NCI-H69 (cell line): Measurements from ENCODE around the gene AMPH.
"Not testable (repeated sequence)": the region's sequence is repeated elsewhere in the genome, so short reads cannot be mapped to it uniquely, and the experiment has no call there.

ENCODE experiments used
- DNase-seq: peaks from one replicate; lab custom pipeline; 2025; lab: John Stamatoyannopoulos, UW

AMPH gene

DNA sequence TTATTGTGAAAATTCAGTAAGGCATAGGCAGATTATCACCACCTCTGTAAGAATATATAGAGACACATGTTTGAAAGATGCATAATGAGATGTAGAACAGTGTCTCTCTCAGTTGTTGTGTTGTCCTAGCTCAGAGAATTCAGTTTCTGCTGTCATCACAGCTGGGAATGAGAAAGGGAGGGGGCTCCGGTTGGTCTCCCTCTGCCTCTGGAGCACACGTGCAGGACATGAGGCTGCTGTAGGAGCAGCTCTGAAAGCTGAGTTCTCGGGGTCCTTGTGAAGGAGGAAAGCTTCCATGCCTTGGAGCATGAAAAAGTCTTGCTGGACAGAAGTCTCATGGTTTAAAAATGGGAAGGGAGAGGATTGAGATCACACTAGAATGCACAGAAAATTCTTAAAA lies 280.4 kb downstream of the AMPH start:
- not testable (repeated sequence) for DNase-seq

DNA sequence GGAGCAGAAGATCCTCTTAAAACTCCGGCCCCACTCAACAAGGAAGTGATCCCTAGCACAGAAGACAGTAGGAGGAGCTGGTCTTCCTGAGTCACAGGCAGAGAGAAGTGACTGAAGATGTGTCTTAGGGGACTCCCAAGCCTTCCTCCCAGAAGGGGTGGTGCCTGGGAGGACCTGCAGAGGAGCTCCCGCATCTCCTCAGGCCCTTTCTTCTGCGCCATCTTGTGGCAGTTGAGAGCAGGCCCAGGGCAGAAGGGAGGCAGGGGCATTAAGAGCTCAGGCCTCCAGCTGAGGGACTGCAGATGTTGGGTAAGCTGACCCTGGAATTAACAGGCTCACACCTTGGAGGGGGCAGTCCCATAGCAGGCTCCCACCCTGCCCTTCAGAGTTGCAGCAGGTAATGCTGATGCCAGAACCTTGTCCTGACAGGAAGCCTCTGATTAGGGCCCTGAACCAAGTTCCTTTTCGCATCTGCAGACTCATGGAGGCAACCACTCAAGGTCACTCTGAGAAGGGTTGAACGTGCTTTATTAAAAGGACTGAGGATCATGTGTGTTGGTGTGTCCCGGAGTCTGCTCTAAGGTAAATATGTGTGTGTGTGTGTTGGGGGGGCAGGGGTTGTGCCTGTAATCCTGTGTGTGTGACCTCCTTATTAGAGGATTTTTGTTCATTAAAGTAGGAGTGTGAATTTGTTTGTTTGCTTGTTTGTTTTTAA lies 281.1 kb downstream of the AMPH start:
- DNase-seq: peak; percentile 39

DNA sequence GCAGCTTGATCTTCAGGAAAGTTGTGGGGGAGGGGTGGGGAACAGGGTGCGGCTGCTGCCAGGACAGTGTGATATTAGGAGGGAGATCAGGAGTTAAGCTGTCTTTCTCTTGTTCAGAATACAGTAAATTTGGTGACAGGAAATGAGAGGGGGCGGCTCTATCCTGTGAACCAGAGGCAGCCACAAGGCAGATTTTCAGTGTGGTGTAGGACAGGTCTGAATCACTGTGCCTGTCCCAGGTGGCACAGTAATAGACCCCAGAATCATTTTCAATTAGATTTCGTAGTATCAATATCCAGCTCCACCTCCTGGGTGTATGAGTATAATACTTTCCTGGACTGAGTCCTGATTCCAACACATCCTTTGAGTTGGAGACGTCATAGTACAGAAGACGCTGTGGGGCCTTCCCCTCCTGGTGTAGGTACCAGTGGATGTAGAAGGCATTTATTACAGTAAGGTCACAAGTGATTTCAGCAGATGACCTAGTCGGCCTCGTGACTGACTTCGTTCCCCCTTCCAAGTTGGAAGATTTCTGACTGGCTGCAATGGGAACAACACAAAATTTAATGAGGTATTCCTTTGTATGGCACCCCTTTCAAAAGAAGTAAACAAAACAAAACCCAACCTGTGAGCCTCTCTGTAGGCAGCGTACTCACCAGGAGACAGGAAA lies 281.9 kb downstream of the AMPH start:
- DNase-seq: not testable (repeated sequence)

DNA sequence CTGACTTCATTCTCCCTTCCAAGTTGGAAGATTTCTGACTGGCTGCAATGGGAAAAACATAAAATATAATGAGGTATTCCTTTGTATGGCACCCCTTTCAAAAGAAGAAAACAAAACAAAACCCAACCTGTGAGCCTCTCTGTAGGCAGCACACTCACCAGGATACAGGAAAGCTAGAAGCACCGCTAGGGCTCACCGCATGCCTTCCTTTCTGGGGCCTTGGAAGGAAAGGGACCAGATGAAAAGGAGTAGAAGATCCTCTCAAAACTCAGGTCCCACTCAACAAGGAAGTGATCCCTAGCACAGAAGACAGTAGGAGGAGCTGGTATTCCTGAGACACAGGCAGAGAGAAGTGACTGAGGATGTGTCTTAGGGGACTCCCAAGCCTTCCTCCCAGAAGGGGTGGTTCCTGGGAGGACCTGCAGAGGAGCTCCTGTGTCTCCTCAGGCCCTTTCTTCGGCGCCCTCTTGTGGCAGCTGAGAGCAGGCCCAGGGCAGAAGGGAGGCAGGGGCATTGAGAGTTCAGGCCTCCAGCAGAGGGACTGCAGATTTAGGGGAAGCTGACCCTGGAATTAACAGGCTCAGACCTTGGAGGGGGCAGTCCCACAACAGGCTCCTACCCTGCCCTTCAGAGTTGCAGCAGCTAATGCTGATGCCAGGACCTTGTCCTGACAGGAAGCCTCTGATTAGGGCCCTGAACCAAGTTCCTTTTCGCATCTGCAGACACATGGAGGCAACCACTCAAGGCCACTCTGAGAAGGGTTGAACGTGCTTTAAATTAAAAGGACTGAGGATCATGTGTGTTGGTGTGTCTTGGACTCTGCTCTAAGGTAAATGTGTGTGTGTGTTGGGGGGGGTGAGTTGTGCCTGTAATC lies 285.6 kb downstream of the AMPH start:
- DNase-seq: peak; percentile 53

- DNase-seq: not testable (repeated sequence)
Observed at GRCh38 chr7:38344741-38345140, 286.4 kb downstream of the AMPH start.

DNA sequence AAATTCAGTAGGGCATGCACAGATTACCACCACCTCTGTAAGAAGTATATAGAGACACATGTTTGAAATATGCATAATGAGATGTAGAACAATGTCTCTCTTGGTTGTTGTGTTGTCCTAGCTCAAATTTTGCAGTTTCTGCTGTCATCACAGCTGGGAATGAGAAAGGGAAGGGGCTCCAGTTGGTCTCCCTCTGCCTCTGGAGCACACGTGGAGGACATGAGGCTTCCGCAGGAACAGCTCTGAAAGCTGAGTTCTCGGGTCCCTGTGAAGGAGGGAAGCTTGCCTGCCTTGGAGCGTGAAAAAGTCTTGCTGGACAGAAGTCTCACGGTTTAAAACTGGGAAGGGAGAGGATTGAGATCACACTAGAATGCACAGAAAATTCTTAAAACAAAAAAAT lies 289.0 kb downstream of the AMPH start:
- not testable (repeated sequence) for DNase-seq

DNA sequence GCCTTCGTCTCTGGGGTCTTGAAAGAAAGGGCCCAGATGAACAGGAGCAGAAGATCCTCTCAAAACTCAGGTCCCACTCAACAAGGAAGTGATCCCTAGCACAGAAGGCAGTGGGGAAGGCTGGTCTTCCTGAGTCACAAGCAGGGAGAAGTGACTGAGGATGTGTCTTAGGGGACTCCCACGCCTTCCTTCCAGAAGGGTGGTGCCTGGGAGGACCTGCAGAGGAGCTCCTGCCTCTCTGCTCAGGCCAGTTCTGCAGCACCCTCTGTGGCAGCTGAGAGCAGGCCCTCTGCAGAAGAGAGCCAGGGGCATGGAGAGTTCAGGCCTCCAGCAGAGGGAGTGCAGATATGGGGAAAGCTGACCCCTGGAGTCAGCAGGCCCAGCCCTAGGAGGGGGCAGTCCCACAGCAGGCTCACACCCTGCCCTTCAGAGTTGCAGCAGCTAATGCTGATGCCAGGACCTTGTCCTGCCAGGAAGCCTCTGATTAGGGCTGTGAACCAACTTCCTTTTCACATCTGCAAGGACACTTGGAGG lies 289.9 kb downstream of the AMPH start:
- not testable (repeated sequence) for DNase-seq

DNA sequence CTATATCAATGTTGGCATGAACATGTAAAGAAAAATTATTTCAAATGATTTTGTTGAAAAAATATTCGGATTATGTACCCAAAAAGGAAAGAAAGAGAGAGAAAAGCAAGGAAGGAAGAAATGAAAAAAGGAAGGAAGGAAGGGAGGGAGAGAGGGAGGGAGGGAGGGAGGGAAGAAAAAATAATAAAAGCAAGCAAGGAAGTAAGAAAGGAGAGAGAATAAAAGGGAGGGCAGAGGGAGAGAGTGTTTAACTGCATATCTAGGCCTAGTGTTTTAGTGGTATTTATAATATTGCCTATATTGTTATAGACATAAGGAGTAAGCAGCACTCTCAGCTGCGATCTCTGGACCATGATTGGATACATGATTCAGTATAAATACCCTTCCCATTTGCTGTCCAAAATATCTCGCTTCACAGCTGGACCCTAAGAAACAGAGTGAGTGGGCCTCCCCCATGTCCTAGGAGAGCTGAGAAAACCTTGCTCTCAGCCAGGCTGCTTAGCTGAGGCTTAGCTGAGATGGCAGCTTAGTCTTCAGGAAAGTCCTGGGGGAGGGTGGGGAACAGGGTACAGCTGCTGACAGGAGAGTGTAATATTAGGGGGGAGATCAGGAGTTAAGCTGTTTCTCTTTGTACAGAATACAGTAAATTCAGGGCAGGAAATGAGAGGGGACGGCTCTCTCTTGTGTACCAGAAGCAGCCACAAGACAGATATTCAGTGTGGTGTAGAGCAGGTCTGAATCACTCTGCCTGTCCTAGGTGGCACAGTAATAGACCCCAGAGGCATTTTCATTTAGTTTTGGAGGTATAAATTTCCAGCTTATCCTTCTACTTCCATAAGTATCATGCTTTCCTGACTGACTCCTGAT lies 291.0 kb downstream of the AMPH start:
- DNase-seq: no peak

GRCh38 chr7:38336148-38336515 lies 295.0 kb downstream of the AMPH start:
- not testable (repeated sequence) for DNase-seq

GRCh38 chr7:38335492-38336147 lies 295.6 kb downstream of the AMPH start:
- peak; percentile 86 for DNase-seq

GRCh38 chr7:38335128-38335491 lies 296.1 kb downstream of the AMPH start:
- DNase-seq: no peak

- no peak for DNase-seq
Observed at GRCh38 chr7:38334163-38334562, 297.0 kb downstream of the AMPH start.
